SK-N-SH treated with all-trans-retinoic acid at 6 μM for 48 hours (cell line): ENCODE results near the gene SSBP2.

ENCODE experiments used
- ATAC-seq: fragments of 200-7000 bp; cut with Tn5 transposase; 3 replicates; pipeline ENCODE4 v1.9.1; 2020; ENCODE audit warnings: mild to moderate bottlenecking, moderate library complexity
- ARNTL ChIP-seq: fragments of 450-650 bp; formaldehyde crosslinking; IDR thresholded peaks from 2 replicates; pipeline ENCODE4 v1.5.0; 2020; ENCODE audit warnings: low read depth, mild to moderate bottlenecking, moderate library complexity, borderline replicate concordance
- BACH2 ChIP-seq: fragments of 250-450 bp; sonication (Bioruptor Pico); IDR thresholded peaks from 2 replicates; pipeline ENCODE4 v1.9.0; 2021; ENCODE audit warnings: mild to moderate bottlenecking, borderline replicate concordance
- CREB5 ChIP-seq: fragments of 250-450 bp; sonication (Bioruptor Pico); IDR thresholded peaks from 2 replicates; pipeline ENCODE4 v1.5.1; 2020; ENCODE audit warnings: low read depth, mild to moderate bottlenecking, moderate library complexity
- CSDC2 ChIP-seq: fragments of 250-450 bp; sonication (Bioruptor Pico); IDR thresholded peaks from 2 replicates; pipeline ENCODE4 v1.5.0; 2020; ENCODE audit warnings: mild to moderate bottlenecking, moderate library complexity
- CSRNP3 ChIP-seq: fragments of 250-450 bp; sonication (Bioruptor Pico); IDR thresholded peaks from 2 replicates; pipeline ENCODE4 v1.5.1; 2021; ENCODE audit warnings: mild to moderate bottlenecking, moderate library complexity
- ESRRG ChIP-seq: fragments of 250-450 bp; sonication (Bioruptor Pico); IDR thresholded peaks from 2 replicates; pipeline ENCODE4 v1.6.1; 2021; ENCODE audit warnings: mild to moderate bottlenecking
- GLIS3 ChIP-seq: fragments of 250-450 bp; sonication (Bioruptor Pico); IDR thresholded peaks from 2 replicates; pipeline ENCODE4 v1.5.0; 2020; ENCODE audit warnings: mild to moderate bottlenecking, moderate library complexity
- ISL1 ChIP-seq: fragments of 250-450 bp; sonication (Bioruptor Pico); IDR thresholded peaks from 2 replicates; pipeline ENCODE4 v2.1.2; 2022; ENCODE audit warnings: mild to moderate bottlenecking, moderate library complexity
- OSR1 ChIP-seq: fragments of 250-450 bp; sonication (Bioruptor Pico); IDR thresholded peaks from 2 replicates; pipeline ENCODE4 v1.8.0; 2022; ENCODE audit warnings: moderate library complexity, mild to moderate bottlenecking, inconsistent platforms
- PATZ1 ChIP-seq: fragments of 250-450 bp; sonication (Bioruptor Pico); IDR thresholded peaks from 2 replicates; pipeline ENCODE4 v1.8.0; 2020; ENCODE audit warnings: mild to moderate bottlenecking, moderate library complexity, borderline replicate concordance
- POU6F1 ChIP-seq: fragments of 250-450 bp; sonication (Bioruptor Pico); IDR thresholded peaks from 2 replicates; pipeline ENCODE4 v1.8.0; 2021; ENCODE audit warnings: low read depth, mild to moderate bottlenecking, moderate library complexity, borderline replicate concordance
- PPARA ChIP-seq: fragments of 250-450 bp; sonication (Bioruptor Pico); IDR thresholded peaks from 2 replicates; pipeline ENCODE4 v1.5.0; 2020; ENCODE audit warnings: mild to moderate bottlenecking, borderline replicate concordance
- RARB ChIP-seq: fragments of 250-450 bp; sonication (Bioruptor Pico); IDR thresholded peaks from 2 replicates; pipeline ENCODE4 v1.8.0; 2021; ENCODE audit warnings: mild to moderate bottlenecking, moderate library complexity
- SNAI2 ChIP-seq: fragments of 250-450 bp; sonication (Bioruptor Pico); IDR thresholded peaks from 2 replicates; pipeline ENCODE4 v1.5.0; 2020; ENCODE audit warnings: mild to moderate bottlenecking, moderate library complexity
- TCF4 ChIP-seq: fragments of 250-450 bp; sonication (Bioruptor Pico); IDR thresholded peaks from 2 replicates; pipeline ENCODE4 v1.8.0; 2021; ENCODE audit warnings: mild to moderate bottlenecking, moderate library complexity, borderline replicate concordance
- TOX ChIP-seq: fragments of 250-450 bp; sonication (Bioruptor Pico); IDR thresholded peaks from 2 replicates; pipeline ENCODE4 v1.8.0; 2021; ENCODE audit warnings: mild to moderate bottlenecking, moderate library complexity, borderline replicate concordance
- TSHZ2 ChIP-seq: fragments of 250-450 bp; sonication (Bioruptor Pico); IDR thresholded peaks from 2 replicates; pipeline ENCODE4 v1.5.0; 2020; ENCODE audit warnings: mild to moderate bottlenecking, moderate library complexity
- ZC3H10 ChIP-seq: fragments of 250-450 bp; sonication (Bioruptor Pico); IDR thresholded peaks from 2 replicates; pipeline ENCODE4 v1.5.1; 2021; ENCODE audit warnings: mild to moderate bottlenecking, moderate library complexity
- ZFP3 ChIP-seq: fragments of 250-450 bp; sonication (Bioruptor Pico); IDR thresholded peaks from 2 replicates; pipeline ENCODE4 v1.5.0; 2020; ENCODE audit warnings: mild to moderate bottlenecking, moderate library complexity
- ZFP30 ChIP-seq: fragments of 450-650 bp; formaldehyde crosslinking; IDR thresholded peaks from 2 replicates; pipeline ENCODE4 v1.5.0; 2022; ENCODE audit warnings: mild to moderate bottlenecking, moderate library complexity
- ZNF565 ChIP-seq: fragments of 450-650 bp; formaldehyde crosslinking; conservative IDR thresholded peaks from 2 replicates; pipeline ENCODE4 v1.5.0; 2020; ENCODE audit warnings: low read depth, mild to moderate bottlenecking, moderate library complexity
- ZNF70 ChIP-seq: fragments of 450-650 bp; formaldehyde crosslinking; IDR thresholded peaks from 2 replicates; pipeline ENCODE4 v1.5.0; 2020; ENCODE audit warnings: mild to moderate bottlenecking, moderate library complexity
- ZNF8 ChIP-seq: fragments of 450-650 bp; formaldehyde crosslinking; IDR thresholded peaks from 2 replicates; pipeline ENCODE4 v1.5.0; 2020; ENCODE audit warnings: mild to moderate bottlenecking, moderate library complexity

Gene SSBP2

GRCh38 chr5:81579262-81579924 is 171.5 kb downstream of the SSBP2 start:
- TF ChIP-seq ZFP3 (no peak), PPARA (CRISPR knock-in tag) (no peak), ESRRG (CRISPR knock-in tag) (no peak), CSDC2 (no peak), TSHZ2 (CRISPR knock-in tag) (peak; percentile 60; the same call in 1 of the 2 replicates), ZNF8 (CRISPR knock-in tag) (no peak), CREB5 (CRISPR knock-in tag) (no peak), RARB (CRISPR knock-in tag) (no peak), ZC3H10 (CRISPR knock-in tag) (no peak), ZNF70 (CRISPR knock-in tag) (no peak), OSR1 (CRISPR knock-in tag) (no peak), ZFP30 (CRISPR knock-in tag) (no peak), CSRNP3 (CRISPR knock-in tag) (peak; percentile 77; the same call in 1 of the 2 replicates), TCF4 (CRISPR knock-in tag) (peak; percentile 72; the same call in 1 of the 2 replicates), BACH2 (CRISPR knock-in tag) (no peak), PATZ1 (CRISPR knock-in tag) (no peak), TOX (CRISPR knock-in tag) (no peak), GLIS3 (no peak), ISL1 (peak; percentile 35; the same call in 1 of the 2 replicates)
- peak; percentile 82 for ATAC-seq

GRCh38 chr5:81577091-81577490 is 173.8 kb downstream of the SSBP2 start:
- no peak for ATAC-seq
- no peak for TF ChIP-seq PPARA (CRISPR knock-in tag)
- TF ChIP-seq ZNF8 (CRISPR knock-in tag): no peak
- TF ChIP-seq ZNF70 (CRISPR knock-in tag): no peak
- TF ChIP-seq SNAI2 (CRISPR knock-in tag): no peak
- TF ChIP-seq CSRNP3 (CRISPR knock-in tag): no peak
- TF ChIP-seq ESRRG (CRISPR knock-in tag): no peak
- no peak for TF ChIP-seq ISL1
- no peak for TF ChIP-seq TCF4 (CRISPR knock-in tag)
- no peak for TF ChIP-seq ZFP30 (CRISPR knock-in tag)
- TF ChIP-seq BACH2 (CRISPR knock-in tag): no peak
- TF ChIP-seq ARNTL (CRISPR knock-in tag): no peak
- TF ChIP-seq POU6F1 (CRISPR knock-in tag): no peak
- TF ChIP-seq ZNF565: no peak
- TF ChIP-seq CSDC2: no peak
- TF ChIP-seq PATZ1 (CRISPR knock-in tag): no peak
- TF ChIP-seq GLIS3: no peak
- TF ChIP-seq TSHZ2 (CRISPR knock-in tag): no peak
